Liver (tissue), 9 donors: ENCODE data around the gene MRPL24. TPM values are rescaled to one million over a fixed set of nuclear protein-coding genes. Genes with fewer than 3 reads are reported as not detected.

Experiments
- DNase-seq: peaks from one replicate; pipeline ENCODE4 v3.0.0-alpha.2; 2017; ENCODE audit warnings: low spot score
- H3K27ac ChIP-seq, 2 donors: one replicate each; pipeline ENCODE4 v1.7.0; 2013; ENCODE audit warnings: inconsistent platforms in 2 of 2, low read length in 2 of 2, control low read depth in 1 of 2, low read depth in 1 of 2, mild to moderate bottlenecking in 1 of 2
- H3K27me3 ChIP-seq, 4 donors: one replicate each; pipeline versions ENCODE4 v1.6.1 to v1.7.0; 2013; ENCODE audit warnings: low read length in 3 of 4, inconsistent platforms in 1 of 4, mild to moderate bottlenecking in 1 of 4, moderate library complexity in 1 of 4; ENCODE audit not compliant: control insufficient read depth in 4 of 4, insufficient read depth in 4 of 4
- H3K36me3 ChIP-seq, 4 donors: one replicate each; pipeline versions ENCODE4 v1.6.1 to v1.7.0; 2013; ENCODE audit warnings: low read length in 3 of 4, mild to moderate bottlenecking in 3 of 4, low read depth in 1 of 4, moderate library complexity in 1 of 4; ENCODE audit not compliant: control insufficient read depth in 4 of 4, insufficient read depth in 3 of 4
- H3K4me1 ChIP-seq, 4 donors: one replicate each; pipeline versions ENCODE4 v1.6.1 to v1.7.0; 2013; ENCODE audit warnings: low read length in 3 of 4, mild to moderate bottlenecking in 3 of 4, moderate library complexity in 1 of 4; ENCODE audit not compliant: control insufficient read depth in 4 of 4, insufficient read depth in 4 of 4
- H3K4me3 ChIP-seq, 3 donors: one replicate each; pipeline versions ENCODE4 v1.6.1 to v1.7.0; 2013; ENCODE audit warnings: low read length in 3 of 3, control low read depth in 1 of 3, low read depth in 1 of 3, mild to moderate bottlenecking in 1 of 3
- H3K9ac ChIP-seq, 2 donors: one replicate each; pipeline ENCODE4 v1.7.0; 2013; ENCODE audit warnings: low read length in 2 of 2, mild to moderate bottlenecking in 2 of 2, moderate library complexity in 2 of 2, control low read depth in 1 of 2, low read depth in 1 of 2
- H3K9me3 ChIP-seq, 4 donors: one replicate each; pipeline versions ENCODE4 v1.6.1 to v1.7.0; 2013; ENCODE audit warnings: low read length in 3 of 4; ENCODE audit not compliant: control insufficient read depth in 4 of 4
- ATF3 ChIP-seq: IDR thresholded peaks from 2 replicates; pipeline ENCODE4 v1.6.1; 2016; ENCODE audit warnings: antibody characterized with exemption
- CTCF ChIP-seq: fragments of 150-350 bp; IDR thresholded peaks from 2 replicates; pipeline ENCODE4 v1.5.1; 2017; ENCODE audit warnings: improper control_type of control experiment, low read depth, low read length; ENCODE audit not compliant: missing input control
- EGR1 ChIP-seq, 2 donors: IDR thresholded peaks; 2 replicates each; pipeline ENCODE4 v1.6.1; 2016 to 2018; ENCODE audit warnings: antibody characterized with exemption in 2 of 2, low read depth in 2 of 2
- FOXA1 ChIP-seq: IDR thresholded peaks from 2 replicates; pipeline ENCODE4 v1.6.1; 2016; ENCODE audit warnings: antibody characterized with exemption
- FOXA2 ChIP-seq: IDR thresholded peaks from 2 replicates; pipeline ENCODE4 v1.6.1; 2016; ENCODE audit warnings: antibody characterized with exemption
- GABPA ChIP-seq, 2 donors: IDR thresholded peaks in 1 of 2; conservative IDR thresholded peaks in 1 of 2; 2 replicates each; pipeline ENCODE4 v1.6.1; 2016; ENCODE audit warnings: antibody characterized with exemption in 2 of 2, mild to moderate bottlenecking in 1 of 2, moderate library complexity in 1 of 2
- HNF4A ChIP-seq, 2 donors: conservative IDR thresholded peaks; 2 replicates each; pipeline ENCODE4 v1.6.1; 2016; ENCODE audit warnings: antibody characterized with exemption in 2 of 2, mild to moderate bottlenecking in 2 of 2
- HNF4G ChIP-seq: IDR thresholded peaks from 2 replicates; pipeline ENCODE4 v1.6.1; 2016; ENCODE audit warnings: antibody characterized with exemption
- JUND ChIP-seq, 2 donors: IDR thresholded peaks; 2 replicates each; pipeline ENCODE4 v1.6.1; 2016; ENCODE audit warnings: antibody characterized with exemption in 2 of 2
- MAX ChIP-seq: IDR thresholded peaks from 2 replicates; pipeline ENCODE4 v1.6.1; 2016; ENCODE audit warnings: antibody characterized with exemption
- NR2F2 ChIP-seq: IDR thresholded peaks from 2 replicates; pipeline ENCODE4 v1.6.1; 2016; ENCODE audit warnings: antibody characterized with exemption
- RAD21 ChIP-seq, 2 donors: IDR thresholded peaks; 2 replicates each; pipeline ENCODE4 v1.6.1; 2016; ENCODE audit warnings: antibody characterized with exemption in 2 of 2, mild to moderate bottlenecking in 2 of 2
- REST ChIP-seq: IDR thresholded peaks from 2 replicates; pipeline ENCODE4 v1.6.1; 2016; ENCODE audit warnings: antibody characterized with exemption, mild to moderate bottlenecking
- RXRA ChIP-seq, 2 donors: IDR thresholded peaks; 2 replicates each; pipeline ENCODE4 v1.6.1; 2017 to 2018; ENCODE audit warnings: antibody characterized with exemption in 2 of 2, mild to moderate bottlenecking in 1 of 2
- SP1 ChIP-seq: IDR thresholded peaks from 2 replicates; pipeline ENCODE4 v1.6.1; 2018; ENCODE audit warnings: antibody characterized with exemption, mild to moderate bottlenecking
- TAF1 ChIP-seq: conservative IDR thresholded peaks from 2 replicates; pipeline ENCODE4 v1.6.1; 2016; ENCODE audit warnings: antibody characterized with exemption, mild to moderate bottlenecking
- YY1 ChIP-seq: IDR thresholded peaks from 2 replicates; pipeline ENCODE4 v1.6.1; 2016; ENCODE audit warnings: antibody characterized with exemption, mild to moderate bottlenecking
- ZBTB33 ChIP-seq: IDR thresholded peaks from 2 replicates; pipeline ENCODE4 v1.6.1; 2016; ENCODE audit warnings: antibody characterized with exemption
- WGBS: extraction: QIAGEN DNeasy Blood & Tissue Kit; methylation state at CpG from one replicate; pipeline ENCODE4 v1.1.7; 2013; 5-methylcytosine and 5-hydroxymethylcytosine counted together
- polyA plus RNA-seq, 2 donors: library from polyadenylated mRNA; stranded (reverse) in 1 of 2; unstranded in 1 of 2; fragments of 200-250 nt in 1 of 2; fragments of >200 nt in 1 of 2; fragmentation: Nextera tagmentation in 1 of 2; extraction: Ambion mirVana in 1 of 2; gene quantifications; one replicate each; pipeline versions ENCODE4 v1.2.1 to v1.2.3, GENCODE V29; 2013 to 2015
- total RNA-seq, 2 donors: library from RNA; depleted of rRNA; stranded (reverse); fragments of >200 nt; gene quantifications; one replicate each; pipeline ENCODE4 v1.2.3, GENCODE V29; 2014
- donor health status: healthy.
- donor health status: healthy.
- donor health status: healthy.
- donor health status: healthy.
- donor health status: healthy.

The MRPL24 gene
- total and polyA plus RNA-seq, 4 donors, result 26.2 to 123 (median 61.1) TPM

- DNase-seq, result no peak
Observed at GRCh38 chr1:156733989-156734584, 6.8 kb downstream of the MRPL24 start.

More at GRCh38 chr1:156733989-156734584, 6.8 kb downstream of the MRPL24 start:
- 96% methylated on average over 20 of the region's 20 CpGs for WGBS
- Histone ChIP-seq H3K27me3 (no peaks in the 10 kb centered on the region), H3K9ac (no peak overlapping the region), H3K36me3 (peaks cover 9 to 46% (median 23%) of the 10 kb centered on the region in 4 donors), H3K4me3 (no peak overlapping the region), H3K27ac (no peak overlapping the region), H3K4me1 (peaks cover under 1 to 7% (median 5%) of the 10 kb centered on the region in 4 donors), H3K9me3 (no peaks in the 10 kb centered on the region)
- TF ChIP-seq JUND (IDR thresholded peaks at IDR 0.05) (no peak), NR2F2 (no peak), RXRA (IDR thresholded peaks at IDR 0.05) (no peak), CTCF (no peak), FOXA1 (no peak), RAD21 (IDR thresholded peaks at IDR 0.05) (no peak), REST (no peak), ZBTB33 (no peak), ATF3 (no peak), GABPA (IDR thresholded peaks at IDR 0.05 in 1 of 2, conservative IDR thresholded peaks at IDR 0.05 in 1 of 2) (no peak), SP1 (no peak), FOXA2 (no peak), EGR1 (IDR thresholded peaks at IDR 0.05; ENCODE audit: low read depth in 2 of 2) (no peak), TAF1 (no peak), MAX (no peak), HNF4G (no peak), YY1 (no peak), HNF4A (conservative IDR thresholded peaks at IDR 0.05) (no peak)
